ENCODE measurements around the gene INAVA.
A peak's percentile ranks its signal among the peaks of the same experiment; 100 is the strongest.

The INAVA gene

GRCh38 chr1:200883118-200883517, 11.6 kb upstream of the INAVA start:
- Histone ChIP-seq H3K9ac (ENCODE audit: low read depth, low read length) (no peak overlapping the region), H3K36me3 (ENCODE audit: control insufficient read depth, insufficient read depth, low read length) (no peaks in the 10 kb centered on the region), H3K9me3 (ENCODE audit: control insufficient read depth, insufficient read depth, low read length) (no peaks in the 10 kb centered on the region), H3K4me3 (ENCODE audit: low read depth, low read length) (no peak overlapping the region), H3K27me3 (ENCODE audit: control insufficient read depth, insufficient read depth, low read length) (no peaks in the 10 kb centered on the region), H3K4me1 (ENCODE audit: control insufficient read depth, insufficient read depth, low read length) (peaks cover 15% of the 10 kb centered on the region)

DNA sequence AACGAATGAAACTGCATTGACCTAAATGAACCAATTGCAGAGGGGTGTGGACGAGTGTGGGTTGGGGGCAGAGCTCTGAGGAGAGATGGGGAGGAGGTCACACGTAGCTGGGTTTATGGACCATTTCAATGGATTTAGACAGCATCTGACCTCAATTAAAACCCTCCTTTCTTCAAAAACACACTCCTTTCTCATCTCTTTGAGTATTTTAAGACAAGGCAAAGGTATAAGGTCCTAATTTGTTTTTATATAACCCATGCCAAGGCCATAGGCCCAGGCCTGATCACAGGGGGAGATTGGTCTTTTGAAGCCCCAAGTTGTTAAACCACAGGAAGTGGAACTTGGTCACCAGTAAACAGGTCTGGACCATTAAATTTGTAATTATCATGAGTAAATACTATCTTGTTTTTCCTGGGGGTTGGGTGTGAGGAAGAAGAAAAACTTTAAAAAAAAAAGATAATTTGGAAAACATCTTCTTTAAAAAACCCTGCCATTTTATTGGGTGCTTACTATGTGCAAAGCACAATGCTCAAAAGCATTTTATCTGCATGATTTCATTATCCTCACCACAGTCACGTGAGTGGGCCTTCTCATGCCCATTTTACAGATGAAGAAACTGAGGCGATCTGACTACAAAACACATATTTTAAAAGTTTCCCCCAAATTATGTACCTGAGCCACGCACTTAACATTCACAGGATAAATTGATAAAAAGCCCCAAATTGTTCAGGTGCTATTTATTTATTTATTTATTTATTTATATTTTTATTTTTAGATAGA, 8.9 kb upstream of the INAVA start:
- H3K4me1 ChIP-seq (ENCODE audit: control insufficient read depth, insufficient read depth, low read length): peaks cover 25% of the 10 kb centered on the region
- H3K9ac ChIP-seq (ENCODE audit: low read depth, low read length): no peak overlapping the region
- H3K4me3 ChIP-seq (ENCODE audit: low read depth, low read length): no peak overlapping the region
- no peaks in the 10 kb centered on the region for H3K9me3 ChIP-seq (ENCODE audit: control insufficient read depth, insufficient read depth, low read length)
- no peaks in the 10 kb centered on the region for H3K36me3 ChIP-seq (ENCODE audit: control insufficient read depth, insufficient read depth, low read length)
- H3K27me3 ChIP-seq (ENCODE audit: control insufficient read depth, insufficient read depth, low read length): peaks cover 3% of the 10 kb centered on the region

- no peaks in the 10 kb centered on the region for H3K9me3 ChIP-seq (ENCODE audit: control insufficient read depth, insufficient read depth, low read length)
- H3K9ac ChIP-seq (ENCODE audit: low read depth, low read length): no peak overlapping the region
- H3K4me1 ChIP-seq (ENCODE audit: control insufficient read depth, insufficient read depth, low read length): peaks cover 25% of the 10 kb centered on the region
- H3K36me3 ChIP-seq (ENCODE audit: control insufficient read depth, insufficient read depth, low read length): no peaks in the 10 kb centered on the region
- peaks cover 3% of the 10 kb centered on the region for H3K27me3 ChIP-seq (ENCODE audit: control insufficient read depth, insufficient read depth, low read length)
- H3K4me3 ChIP-seq (ENCODE audit: low read depth, low read length): no peak overlapping the region
Measured at GRCh38 chr1:200886594-200886993, 8.1 kb upstream of the INAVA start.

DNA sequence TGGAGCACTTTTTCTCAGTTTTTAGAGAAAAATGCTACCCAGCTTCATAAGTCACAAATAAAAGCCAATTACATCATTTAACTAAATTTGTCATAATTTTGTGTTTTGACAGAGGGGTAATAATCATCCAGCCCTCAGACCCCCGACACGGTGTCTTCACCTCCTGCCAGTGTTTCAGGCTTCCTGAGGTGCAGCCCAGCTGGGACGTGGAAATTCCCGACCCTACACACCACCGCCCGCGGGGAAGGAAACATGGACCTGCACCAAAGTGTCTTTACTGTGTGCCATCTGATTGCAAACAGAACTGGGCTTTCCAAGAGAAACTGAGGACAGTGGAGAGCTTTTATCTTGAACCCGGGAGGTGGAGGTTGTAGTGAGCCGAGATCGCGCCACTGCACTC, 7.7 kb upstream of the INAVA start:
- H3K9ac ChIP-seq (ENCODE audit: low read depth, low read length): no peak overlapping the region
- no peaks in the 10 kb centered on the region for H3K9me3 ChIP-seq (ENCODE audit: control insufficient read depth, insufficient read depth, low read length)
- no peak overlapping the region for H3K4me3 ChIP-seq (ENCODE audit: low read depth, low read length)
- H3K27me3 ChIP-seq (ENCODE audit: control insufficient read depth, insufficient read depth, low read length): peaks cover 3% of the 10 kb centered on the region
- peaks cover 25% of the 10 kb centered on the region for H3K4me1 ChIP-seq (ENCODE audit: control insufficient read depth, insufficient read depth, low read length)
- H3K36me3 ChIP-seq (ENCODE audit: control insufficient read depth, insufficient read depth, low read length): no peaks in the 10 kb centered on the region

- Histone ChIP-seq H3K9ac (ENCODE audit: low read depth, low read length) (no peak overlapping the region), H3K4me3 (ENCODE audit: low read depth, low read length) (peak overlapping the region; percentile 10), H3K4me1 (ENCODE audit: control insufficient read depth, insufficient read depth, low read length) (peaks cover 27% of the 10 kb centered on the region), H3K9me3 (ENCODE audit: control insufficient read depth, insufficient read depth, low read length) (no peaks in the 10 kb centered on the region), H3K27me3 (ENCODE audit: control insufficient read depth, insufficient read depth, low read length) (peaks cover 3% of the 10 kb centered on the region), H3K36me3 (ENCODE audit: control insufficient read depth, insufficient read depth, low read length) (no peaks in the 10 kb centered on the region)
Measured at GRCh38 chr1:200887772-200888348, 6.8 kb upstream of the INAVA start.

DNA sequence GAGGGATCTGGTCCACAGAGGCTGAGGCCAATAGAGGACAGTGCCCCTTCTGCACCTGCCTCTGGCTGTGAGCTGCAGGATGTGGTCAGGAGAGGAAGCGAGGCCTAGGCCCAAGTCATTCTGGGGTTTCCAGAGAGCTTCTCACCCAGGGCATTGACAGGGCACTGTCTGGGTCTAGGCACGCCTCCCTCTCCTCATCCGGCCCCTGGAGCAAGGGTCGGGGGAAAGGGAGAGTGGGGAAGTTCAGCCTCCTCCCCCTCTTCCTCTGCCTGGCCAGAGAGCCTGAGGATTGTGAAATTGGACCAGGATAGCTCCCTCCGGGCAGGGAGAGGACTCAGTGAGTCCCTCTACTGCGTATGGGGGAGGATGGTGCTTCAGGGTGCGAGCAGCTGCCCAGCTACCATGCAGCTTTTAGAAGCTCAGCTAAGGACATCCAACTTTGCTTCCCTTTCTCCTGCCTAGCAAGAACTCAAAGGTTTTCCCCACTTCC, 6.3 kb upstream of the INAVA start:
- peak overlapping the region; percentile 10 for H3K4me3 ChIP-seq (ENCODE audit: low read depth, low read length)
- H3K9ac ChIP-seq (ENCODE audit: low read depth, low read length): no peak overlapping the region
- H3K9me3 ChIP-seq (ENCODE audit: control insufficient read depth, insufficient read depth, low read length): no peaks in the 10 kb centered on the region
- peaks cover 3% of the 10 kb centered on the region for H3K27me3 ChIP-seq (ENCODE audit: control insufficient read depth, insufficient read depth, low read length)
- H3K4me1 ChIP-seq (ENCODE audit: control insufficient read depth, insufficient read depth, low read length): peaks cover 33% of the 10 kb centered on the region
- H3K36me3 ChIP-seq (ENCODE audit: control insufficient read depth, insufficient read depth, low read length): no peaks in the 10 kb centered on the region

- Histone ChIP-seq H3K36me3 (ENCODE audit: control insufficient read depth, insufficient read depth, low read length) (no peaks in the 10 kb centered on the region), H3K9ac (ENCODE audit: low read depth, low read length) (no peak overlapping the region), H3K4me3 (ENCODE audit: low read depth, low read length) (no peak overlapping the region), H3K4me1 (ENCODE audit: control insufficient read depth, insufficient read depth, low read length) (peaks cover 39% of the 10 kb centered on the region), H3K9me3 (ENCODE audit: control insufficient read depth, insufficient read depth, low read length) (no peaks in the 10 kb centered on the region), H3K27me3 (ENCODE audit: control insufficient read depth, insufficient read depth, low read length) (peaks cover 3% of the 10 kb centered on the region)
Measured at GRCh38 chr1:200889571-200889970, 5.1 kb upstream of the INAVA start.

DNA sequence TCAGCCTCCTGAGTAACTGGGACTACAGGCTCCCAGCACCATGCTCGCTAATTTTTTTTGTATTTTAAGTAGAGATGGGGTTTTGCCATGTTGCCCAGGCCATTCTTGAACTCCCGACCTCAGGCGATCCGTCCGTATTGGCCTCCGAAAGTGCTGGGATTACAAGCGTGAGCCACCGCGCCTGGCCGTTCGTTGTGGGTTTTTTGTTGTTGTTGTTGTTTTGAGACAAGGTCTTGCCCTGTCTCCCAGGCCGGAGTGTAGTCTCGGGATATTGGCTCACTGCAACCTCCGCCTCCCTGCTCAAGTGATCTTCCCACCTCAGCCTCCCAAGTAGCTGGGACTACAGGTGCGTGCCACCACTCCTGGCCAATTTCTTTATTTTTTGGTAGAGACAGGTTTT, 4.7 kb upstream of the INAVA start:
- H3K36me3 ChIP-seq (ENCODE audit: control insufficient read depth, insufficient read depth, low read length): no peaks in the 10 kb centered on the region
- peaks cover 43% of the 10 kb centered on the region for H3K4me1 ChIP-seq (ENCODE audit: control insufficient read depth, insufficient read depth, low read length)
- H3K27me3 ChIP-seq (ENCODE audit: control insufficient read depth, insufficient read depth, low read length): peaks cover 3% of the 10 kb centered on the region
- no peak overlapping the region for H3K4me3 ChIP-seq (ENCODE audit: low read depth, low read length)
- no peak overlapping the region for H3K9ac ChIP-seq (ENCODE audit: low read depth, low read length)
- no peaks in the 10 kb centered on the region for H3K9me3 ChIP-seq (ENCODE audit: control insufficient read depth, insufficient read depth, low read length)

DNA sequence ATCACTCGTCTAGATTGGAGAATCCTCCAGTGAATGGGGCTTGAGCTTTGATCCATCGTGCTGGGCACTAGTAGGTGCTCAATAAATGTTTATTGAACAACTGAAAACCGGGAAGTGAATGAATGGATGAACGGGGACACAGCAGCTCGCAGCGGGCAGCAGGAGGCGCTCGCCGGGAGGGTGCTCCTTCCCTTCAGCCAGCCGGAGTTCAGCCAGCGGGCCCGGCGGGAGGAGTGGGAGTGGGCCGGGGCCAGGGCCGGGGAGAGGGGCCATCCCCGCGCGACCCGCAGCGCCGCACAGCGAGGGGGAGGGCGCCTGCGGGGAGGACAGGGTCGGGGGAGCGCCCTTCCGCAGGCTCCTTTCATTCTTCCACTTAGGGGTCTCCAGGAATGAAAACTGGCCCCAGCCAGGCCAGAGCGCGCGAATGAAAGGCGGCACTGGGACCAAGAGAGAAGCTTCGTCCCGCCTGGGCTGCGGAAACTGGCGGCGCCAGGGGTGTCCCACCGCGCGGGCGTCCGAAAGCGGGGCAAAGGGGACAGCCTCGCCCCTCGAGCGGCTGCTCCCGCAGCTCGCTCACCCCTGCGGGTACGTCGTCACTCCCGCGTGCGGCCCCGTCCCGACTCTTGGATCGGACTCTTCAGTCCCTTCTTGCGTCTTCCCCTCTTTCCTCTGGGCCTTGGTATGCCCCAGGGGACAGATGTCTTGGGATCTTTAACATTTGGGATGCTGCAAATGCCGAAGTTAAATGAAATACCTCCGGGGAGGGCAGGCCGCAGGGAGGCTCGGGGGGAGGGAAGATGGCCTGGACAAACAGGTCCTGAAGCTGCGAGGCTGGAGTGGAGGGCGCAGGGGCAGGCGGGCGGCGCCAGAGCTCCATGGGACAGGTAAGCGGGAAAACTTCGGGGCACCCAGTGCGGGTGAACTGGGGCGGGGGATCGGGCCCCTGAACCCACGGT, 3.6 kb upstream of the INAVA start:
- Histone ChIP-seq H3K9me3 (ENCODE audit: control insufficient read depth, insufficient read depth, low read length) (no peaks in the 10 kb centered on the region), H3K36me3 (ENCODE audit: control insufficient read depth, insufficient read depth, low read length) (no peaks in the 10 kb centered on the region), H3K27me3 (ENCODE audit: control insufficient read depth, insufficient read depth, low read length) (peaks cover 3% of the 10 kb centered on the region), H3K4me3 (ENCODE audit: low read depth, low read length) (peak overlapping the region; percentile 81), H3K4me1 (ENCODE audit: control insufficient read depth, insufficient read depth, low read length) (peaks cover 54% of the 10 kb centered on the region), H3K9ac (ENCODE audit: low read depth, low read length) (peak overlapping the region; percentile 99)

DNA sequence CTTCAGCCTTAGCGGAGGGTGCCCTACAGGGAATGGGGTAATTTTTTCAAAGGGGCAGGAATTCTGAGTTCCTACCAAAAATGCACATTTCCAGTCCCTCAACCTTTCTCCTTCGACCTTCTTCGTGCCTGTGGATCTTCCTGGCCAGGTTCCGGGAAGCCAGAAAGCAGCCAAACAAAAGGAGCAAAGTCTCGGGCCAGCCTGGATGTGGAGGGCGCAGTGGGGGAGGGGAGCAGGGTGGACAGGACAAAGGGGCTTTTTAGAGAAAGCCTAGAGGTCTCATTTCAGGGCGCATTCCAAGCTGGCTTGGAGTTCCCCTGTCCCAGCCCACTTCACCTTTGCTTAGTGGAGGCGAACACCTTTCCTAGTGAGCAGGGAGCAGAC, 2.9 kb upstream of the INAVA start:
- Histone ChIP-seq H3K36me3 (ENCODE audit: control insufficient read depth, insufficient read depth, low read length) (no peaks in the 10 kb centered on the region), H3K9me3 (ENCODE audit: control insufficient read depth, insufficient read depth, low read length) (no peaks in the 10 kb centered on the region), H3K9ac (ENCODE audit: low read depth, low read length) (peak overlapping the region; percentile 99), H3K4me1 (ENCODE audit: control insufficient read depth, insufficient read depth, low read length) (peaks cover 58% of the 10 kb centered on the region), H3K4me3 (ENCODE audit: low read depth, low read length) (peak overlapping the region; percentile 81), H3K27me3 (ENCODE audit: control insufficient read depth, insufficient read depth, low read length) (peaks cover 3% of the 10 kb centered on the region)

DNA sequence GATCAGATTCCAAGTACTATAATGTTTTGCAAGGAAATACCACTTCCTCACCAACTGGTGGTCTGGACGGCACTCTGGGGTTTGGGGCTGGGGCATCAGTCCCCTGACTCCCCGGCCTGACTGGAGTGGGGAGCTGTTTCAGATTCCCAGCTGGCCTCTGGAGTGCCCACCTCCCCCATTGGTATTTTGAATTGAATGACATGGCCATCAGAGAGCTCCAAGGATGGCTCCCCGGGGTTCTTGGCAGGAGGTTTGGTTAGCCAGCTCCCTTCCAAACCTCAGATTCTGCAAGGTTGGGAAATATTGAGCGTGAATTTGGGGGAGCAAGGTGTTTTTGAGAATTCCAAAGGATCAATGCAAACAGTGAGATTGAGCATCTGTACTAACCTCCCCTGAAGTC, 2.2 kb upstream of the INAVA start:
- Histone ChIP-seq H3K9ac (ENCODE audit: low read depth, low read length) (peak overlapping the region; percentile 99), H3K36me3 (ENCODE audit: control insufficient read depth, insufficient read depth, low read length) (no peaks in the 10 kb centered on the region), H3K27me3 (ENCODE audit: control insufficient read depth, insufficient read depth, low read length) (peaks cover 3% of the 10 kb centered on the region), H3K9me3 (ENCODE audit: control insufficient read depth, insufficient read depth, low read length) (no peaks in the 10 kb centered on the region), H3K4me1 (ENCODE audit: control insufficient read depth, insufficient read depth, low read length) (peaks cover 58% of the 10 kb centered on the region), H3K4me3 (ENCODE audit: low read depth, low read length) (peak overlapping the region; percentile 81)
